OCI-LY7 (cell line): ENCODE measurements around the gene PHF19. TPM values are rescaled to one million over a fixed set of nuclear protein-coding genes. Genes with fewer than 3 reads are reported as not detected.

Experiments
- BruUV-seq: library from RNA; stranded (reverse); fragments of 400-500 nt; replicated peaks from 2 replicates; lab custom pipeline; 2021; lab: Mats Ljungman, UMichigan
- CTCF ChIA-PET: fragments of 300-600 bp; sonication (Branson Sonifier 250); formaldehyde crosslinking; loops from one replicate; lab custom pipeline; 2022; ENCODE audit warnings: antibody characterized with exemption; ENCODE audit not compliant: unreplicated experiment; lab: Charles Lee
- POLR2A ChIA-PET: fragments of 300-600 bp; sonication (Branson Sonifier 250); formaldehyde crosslinking; loops from one replicate; lab custom pipeline; 2022; ENCODE audit warnings: antibody characterized with exemption; lab: Charles Lee
- DNase-seq: peaks from one replicate; pipeline ENCODE4 v3.0.0-alpha.2; 2015; ENCODE audit warnings: low spot score
- H2AFZ ChIP-seq: fragments of 200-600 bp; sonication (generic), shearing (Covaris generic); 2 replicates; pipeline ENCODE4 v1.6.1; 2014; ENCODE audit warnings: mild to moderate bottlenecking, antibody characterized with exemption, low read length, moderate library complexity
- H3K27ac ChIP-seq: fragments of 200-600 bp; sonication (generic); 2 replicates; pipeline ENCODE4 v1.5.1; 2014; ENCODE audit warnings: mixed run types, low read depth, mild to moderate bottlenecking, moderate library complexity, low read length, inconsistent platforms; ENCODE audit not compliant: poor library complexity, severe bottlenecking
- H3K36me3 ChIP-seq: fragments of 200-600 bp; sonication (generic); 2 replicates; pipeline ENCODE4 v1.6.1; 2014; ENCODE audit warnings: mild to moderate bottlenecking, antibody characterized with exemption, low read length, moderate library complexity, mixed read lengths; ENCODE audit not compliant: insufficient read depth
- H3K4me1 ChIP-seq: fragments of 200-600 bp; sonication (generic); 2 replicates; pipeline ENCODE4 v1.5.1; 2014; ENCODE audit warnings: mild to moderate bottlenecking, low read length; ENCODE audit not compliant: insufficient read depth, poor library complexity, severe bottlenecking
- H3K4me2 ChIP-seq: fragments of 200-600 bp; sonication (generic); 2 replicates; pipeline ENCODE4 v1.6.1; 2014; ENCODE audit warnings: mild to moderate bottlenecking, low read length
- H3K4me3 ChIP-seq: fragments of 200-600 bp; sonication (generic); 2 replicates; pipeline ENCODE4 v1.5.1; 2014; ENCODE audit warnings: mild to moderate bottlenecking, low read depth, low read length; ENCODE audit not compliant: poor library complexity, severe bottlenecking
- H3K79me2 ChIP-seq: fragments of 200-600 bp; sonication (generic); 2 replicates; pipeline ENCODE4 v1.6.1; 2016; ENCODE audit warnings: low read depth, mild to moderate bottlenecking, low read length, moderate library complexity, mixed read lengths; ENCODE audit not compliant: insufficient read depth
- H3K9me2 ChIP-seq: fragments of 200-600 bp; sonication (generic); 2 replicates; pipeline ENCODE4 v1.6.1; 2016; ENCODE audit warnings: mild to moderate bottlenecking, low read length, mixed read lengths; ENCODE audit not compliant: insufficient read depth
- H3K9me3 ChIP-seq: fragments of 200-600 bp; sonication (generic); 2 replicates; pipeline ENCODE4 v1.6.1; 2014; ENCODE audit warnings: mild to moderate bottlenecking, mixed run types, low read length, mixed read lengths
- H4K20me1 ChIP-seq: fragments of 200-600 bp; sonication (generic); 2 replicates; pipeline ENCODE4 v1.6.1; 2014; ENCODE audit warnings: mild to moderate bottlenecking, antibody characterized with exemption, low read length, moderate library complexity, mixed read lengths; ENCODE audit not compliant: insufficient read depth
- EZH2phosphoT487 ChIP-seq: fragments of 200-600 bp; sonication (generic); IDR thresholded peaks from 2 replicates; pipeline ENCODE4 v1.6.1; 2018; ENCODE audit warnings: low read depth, borderline replicate concordance, mild to moderate bottlenecking, mixed run types, antibody characterized with exemption, low read length, moderate library complexity, mixed read lengths
- intact Hi-C: fragments of 100-400 bp; cut with micrococcal nuclease; formaldehyde crosslinking; loops from one replicate; pipeline ENCODE4 v1.10.0; 2022; ENCODE audit not compliant: unreplicated experiment
- total RNA-seq, 2 experiments: library from RNA; depleted of rRNA in 1 of 2; stranded (reverse); fragments of >200 nt in 1 of 2; shearing (Covaris generic) in 1 of 2; gene quantifications; 2 replicates each; pipeline ENCODE4 v1.2.3, GENCODE V29; 2014 to 2022
- TF ChIP-seq, protein P1 (sequence below): fragments of 200-600 bp; sonication (generic); conservative IDR thresholded peaks from 2 replicates; pipeline ENCODE4 v1.5.1; 2014; ENCODE audit warnings: mild to moderate bottlenecking, antibody characterized with exemption, low read length, moderate library complexity, mixed read lengths

PHF19 gene
- total RNA-seq, 2 experiments from 2014 or later = 102 to 214 TPM

DNA sequence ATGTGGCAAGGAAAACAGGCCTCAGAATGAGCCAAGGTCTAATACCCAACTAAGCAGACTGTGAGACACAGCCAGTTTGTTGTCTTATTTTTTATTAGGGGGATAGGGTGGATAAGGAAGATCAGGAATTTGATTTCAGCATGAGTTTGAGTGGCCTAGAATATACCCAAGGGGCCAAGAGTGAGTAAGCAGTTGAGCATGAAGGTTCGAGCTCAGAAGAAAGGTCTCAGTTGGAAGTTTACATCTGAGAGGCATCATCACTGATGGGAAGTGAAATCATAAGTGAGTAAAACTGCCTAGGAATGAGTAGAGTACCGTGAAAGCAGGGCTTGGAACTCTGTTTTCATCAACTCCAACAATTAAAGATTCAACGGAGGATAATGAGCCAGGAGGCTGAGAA lies 46.8 kb downstream of the PHF19 start:
- DNase-seq = no peak
- no peaks in the 10 kb centered on the region for H3K79me2 ChIP-seq
- no peak overlapping the region for H3K4me3 ChIP-seq
- no peaks in the 10 kb centered on the region for H3K9me3 ChIP-seq
- ChIA-PET POLR2A (interaction anchor here (0.7 kb wide), 1 partner anchor 10 kb away, joined by 3 read pairs; no protein-coding TSS in a partner anchor), CTCF (no interaction called here)
- no peak overlapping the region for H2AFZ ChIP-seq
- peaks cover 91% of the 10 kb centered on the region for H3K36me3 ChIP-seq
- H3K9me2 ChIP-seq = no peaks in the 10 kb centered on the region
- no peak overlapping the region for H3K4me2 ChIP-seq
- no peak overlapping the region for H3K27ac ChIP-seq
- intact Hi-C loops = no loop called here
- BruUV-seq = no TSS peak
- TF ChIP-seq, protein P1, sequence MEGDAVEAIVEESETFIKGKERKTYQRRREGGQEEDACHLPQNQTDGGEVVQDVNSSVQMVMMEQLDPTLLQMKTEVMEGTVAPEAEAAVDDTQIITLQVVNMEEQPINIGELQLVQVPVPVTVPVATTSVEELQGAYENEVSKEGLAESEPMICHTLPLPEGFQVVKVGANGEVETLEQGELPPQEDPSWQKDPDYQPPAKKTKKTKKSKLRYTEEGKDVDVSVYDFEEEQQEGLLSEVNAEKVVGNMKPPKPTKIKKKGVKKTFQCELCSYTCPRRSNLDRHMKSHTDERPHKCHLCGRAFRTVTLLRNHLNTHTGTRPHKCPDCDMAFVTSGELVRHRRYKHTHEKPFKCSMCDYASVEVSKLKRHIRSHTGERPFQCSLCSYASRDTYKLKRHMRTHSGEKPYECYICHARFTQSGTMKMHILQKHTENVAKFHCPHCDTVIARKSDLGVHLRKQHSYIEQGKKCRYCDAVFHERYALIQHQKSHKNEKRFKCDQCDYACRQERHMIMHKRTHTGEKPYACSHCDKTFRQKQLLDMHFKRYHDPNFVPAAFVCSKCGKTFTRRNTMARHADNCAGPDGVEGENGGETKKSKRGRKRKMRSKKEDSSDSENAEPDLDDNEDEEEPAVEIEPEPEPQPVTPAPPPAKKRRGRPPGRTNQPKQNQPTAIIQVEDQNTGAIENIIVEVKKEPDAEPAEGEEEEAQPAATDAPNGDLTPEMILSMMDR = no peak
- no peak for TF ChIP-seq EZH2phosphoT487
- H3K4me1 ChIP-seq = no peaks in the 10 kb centered on the region
- no peaks in the 10 kb centered on the region for H4K20me1 ChIP-seq

DNA sequence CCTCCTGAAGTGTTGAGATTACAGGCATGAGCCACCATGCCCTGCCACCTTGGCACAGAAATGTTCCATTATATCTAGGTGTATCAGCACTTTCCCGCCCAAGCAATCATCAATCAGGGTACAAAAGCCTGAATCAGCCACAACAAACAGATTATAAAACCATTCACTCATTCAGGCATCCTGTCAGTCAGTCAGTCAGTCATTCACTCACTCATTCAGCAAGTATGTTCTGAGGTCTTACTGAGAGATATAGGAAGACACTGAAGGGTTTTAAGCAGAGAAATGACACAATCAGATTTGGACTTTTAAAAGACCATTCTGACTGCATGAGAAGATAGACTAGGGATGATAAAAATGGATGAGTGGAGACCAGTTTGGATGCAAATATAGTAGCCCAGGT lies 47.3 kb downstream of the PHF19 start:
- H3K4me3 ChIP-seq = no peak overlapping the region
- intact Hi-C loops = no loop called here
- DNase-seq = no peak
- H3K9me3 ChIP-seq = no peaks in the 10 kb centered on the region
- TF ChIP-seq EZH2phosphoT487 = no peak
- TF ChIP-seq, protein P1 = no peak
- H2AFZ ChIP-seq = no peak overlapping the region
- H3K9me2 ChIP-seq = no peaks in the 10 kb centered on the region
- H3K27ac ChIP-seq = no peak overlapping the region
- POLR2A ChIA-PET = no interaction called here
- H3K79me2 ChIP-seq = no peaks in the 10 kb centered on the region
- H4K20me1 ChIP-seq = no peaks in the 10 kb centered on the region
- H3K4me2 ChIP-seq = no peak overlapping the region
- CTCF ChIA-PET = no interaction called here
- H3K36me3 ChIP-seq = peaks cover 91% of the 10 kb centered on the region
- H3K4me1 ChIP-seq = no peaks in the 10 kb centered on the region
- no TSS peak for BruUV-seq

DNA sequence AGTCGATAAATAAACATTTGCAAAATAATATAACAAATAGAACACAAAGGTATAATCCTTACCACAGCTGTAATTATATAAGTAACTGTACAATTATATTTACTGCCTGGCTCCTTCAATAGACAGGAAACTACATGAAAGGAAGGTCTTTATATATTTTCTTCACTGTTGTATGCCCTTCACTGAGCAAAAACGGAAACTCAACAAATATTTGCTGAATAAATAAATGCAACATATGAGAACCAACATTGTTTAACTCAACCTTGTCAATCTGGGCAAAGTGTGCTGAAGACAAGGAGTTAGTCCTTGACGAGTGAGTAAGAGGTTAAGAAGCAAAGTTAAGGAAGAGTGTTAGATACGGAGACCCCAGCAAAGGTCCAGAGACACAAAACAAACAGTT lies 56.9 kb downstream of the PHF19 start:
- Histone ChIP-seq H3K4me1 (no peaks in the 10 kb centered on the region), H4K20me1 (no peaks in the 10 kb centered on the region), H3K4me2 (no peak overlapping the region), H3K9me3 (no peaks in the 10 kb centered on the region), H3K9me2 (no peaks in the 10 kb centered on the region), H2AFZ (no peak overlapping the region), H3K36me3 (peaks cover 94% of the 10 kb centered on the region), H3K4me3 (no peak overlapping the region), H3K27ac (no peak overlapping the region), H3K79me2 (no peaks in the 10 kb centered on the region)
- intact Hi-C loops = loop anchor here (5.0 kb wide), 1 partner anchor 617 kb away; no protein-coding TSS in a partner anchor
- POLR2A ChIA-PET = no interaction called here
- TF ChIP-seq, protein P1 = no peak
- no peak for TF ChIP-seq EZH2phosphoT487
- CTCF ChIA-PET = no interaction called here
- DNase-seq = no peak
- BruUV-seq = no TSS peak
